ENCODE measurements around the gene PLEKHM3.

PLEKHM3 gene

GRCh38 chr2:207881902-207882301 is 143.4 kb downstream of the PLEKHM3 start:
- no peak for TF ChIP-seq CTCF (conservative IDR thresholded peaks at IDR 0.05)
- H3K27ac ChIP-seq = no peak overlapping the region

GRCh38 chr2:207879536-207879935 is 145.8 kb downstream of the PLEKHM3 start:
- no peak overlapping the region for H3K27ac ChIP-seq
- TF ChIP-seq CTCF (conservative IDR thresholded peaks at IDR 0.05) = no peak

- H3K27ac ChIP-seq = no peak overlapping the region
- no peak for TF ChIP-seq CTCF (conservative IDR thresholded peaks at IDR 0.05)
Observed at GRCh38 chr2:207876842-207877535, 148.3 kb downstream of the PLEKHM3 start.

- TF ChIP-seq CTCF (conservative IDR thresholded peaks at IDR 0.05) = no peak
- H3K27ac ChIP-seq = no peak overlapping the region
Observed at GRCh38 chr2:207875473-207876212, 149.7 kb downstream of the PLEKHM3 start.

GRCh38 chr2:207873794-207874193 is 151.5 kb downstream of the PLEKHM3 start:
- no peak for TF ChIP-seq CTCF (conservative IDR thresholded peaks at IDR 0.05)
- no peak overlapping the region for H3K27ac ChIP-seq

- no peak overlapping the region for H3K27ac ChIP-seq
- TF ChIP-seq CTCF (conservative IDR thresholded peaks at IDR 0.05) = no peak
Observed at GRCh38 chr2:207871911-207872310, 153.4 kb downstream of the PLEKHM3 start.

- TF ChIP-seq CTCF (conservative IDR thresholded peaks at IDR 0.05) = no peak
- H3K27ac ChIP-seq = no peak overlapping the region
Observed at GRCh38 chr2:207871506-207871905, 153.8 kb downstream of the PLEKHM3 start.

Measured in VCaP (cell line).